OCI-LY3 (cell line): Measurements from ENCODE around the gene MAGI1.

Experiments
- CTCF ChIP-seq: fragments of 200-600, 300-600 bp; sonication (generic); IDR thresholded peaks from 2 replicates; pipeline ENCODE4 v1.5.1; 2014; ENCODE audit warnings: antibody characterized with exemption, low read length, low read depth
- EZH2phosphoT487 ChIP-seq: fragments of 200-600 bp; shearing (Covaris generic); IDR thresholded peaks from 2 replicates; pipeline ENCODE4 v1.6.1; 2018; ENCODE audit warnings: antibody characterized with exemption, mixed run types, low read depth

GRCh38 chr3:65857327-65857726 lies 181.4 kb downstream of the MAGI1 start:
- TF ChIP-seq CTCF (no peak), EZH2phosphoT487 (no peak)
